Activated CD4-positive, alpha-beta T cell treated with anti-CD3 and anti-CD28 coated beads for 48 hours (primary cell): Measurements from ENCODE around the gene ZNF674.

Experiments used
- DNase-seq: peaks from one replicate; pipeline ENCODE4 v3.0.0-alpha.2; 2020

The ZNF674 gene

DNA sequence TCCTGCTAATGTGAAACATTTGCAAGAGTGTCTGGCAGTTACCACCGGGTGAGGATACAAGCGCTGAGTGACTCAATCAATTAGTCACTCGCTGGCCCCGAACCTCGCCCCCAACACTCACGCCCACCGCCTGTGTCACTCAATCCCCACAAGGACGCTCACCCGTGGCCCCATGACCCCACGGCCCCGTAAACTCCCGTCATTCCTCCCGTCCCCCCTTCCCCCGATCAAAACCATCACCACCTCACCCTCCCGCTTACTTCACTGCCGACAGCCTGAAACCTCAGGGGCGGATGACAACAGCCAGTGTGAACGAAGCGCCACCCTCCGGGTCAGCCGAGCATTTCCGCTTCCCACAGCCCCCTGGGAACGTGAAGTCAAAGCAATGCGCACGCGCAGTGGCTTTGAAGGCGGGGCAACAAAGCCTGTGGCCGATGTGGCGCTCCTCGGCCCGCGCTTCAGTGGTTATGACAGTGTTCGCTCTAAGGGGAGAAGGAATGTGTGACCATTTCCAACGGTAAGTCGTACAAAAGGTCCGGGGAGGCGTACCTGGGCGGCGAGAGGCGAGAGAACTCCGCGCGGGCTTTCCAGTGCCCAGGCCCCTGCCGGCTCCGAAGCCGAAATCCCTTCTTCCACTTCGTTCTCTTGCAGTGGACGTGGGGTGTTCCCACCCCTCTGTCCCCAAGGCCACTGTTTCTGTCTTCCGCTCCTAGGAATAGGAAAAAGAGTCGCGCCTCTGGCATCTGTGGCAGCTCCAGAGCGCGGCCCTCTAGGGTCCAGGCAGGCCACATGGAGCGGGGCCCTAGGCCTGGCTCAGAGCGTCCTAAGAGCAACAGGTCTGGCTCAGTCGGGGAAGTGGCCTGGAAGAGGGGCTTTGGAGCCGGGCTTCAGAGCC is at the start of gene ZNF674:
Gene ZNF674, minus strand, starts transcription at position 311 of the 895 bp plus-strand sequence. CDS start 3,334 bp downstream, outside the sequence.
- DNase-seq, result peak; percentile 95

DNA sequence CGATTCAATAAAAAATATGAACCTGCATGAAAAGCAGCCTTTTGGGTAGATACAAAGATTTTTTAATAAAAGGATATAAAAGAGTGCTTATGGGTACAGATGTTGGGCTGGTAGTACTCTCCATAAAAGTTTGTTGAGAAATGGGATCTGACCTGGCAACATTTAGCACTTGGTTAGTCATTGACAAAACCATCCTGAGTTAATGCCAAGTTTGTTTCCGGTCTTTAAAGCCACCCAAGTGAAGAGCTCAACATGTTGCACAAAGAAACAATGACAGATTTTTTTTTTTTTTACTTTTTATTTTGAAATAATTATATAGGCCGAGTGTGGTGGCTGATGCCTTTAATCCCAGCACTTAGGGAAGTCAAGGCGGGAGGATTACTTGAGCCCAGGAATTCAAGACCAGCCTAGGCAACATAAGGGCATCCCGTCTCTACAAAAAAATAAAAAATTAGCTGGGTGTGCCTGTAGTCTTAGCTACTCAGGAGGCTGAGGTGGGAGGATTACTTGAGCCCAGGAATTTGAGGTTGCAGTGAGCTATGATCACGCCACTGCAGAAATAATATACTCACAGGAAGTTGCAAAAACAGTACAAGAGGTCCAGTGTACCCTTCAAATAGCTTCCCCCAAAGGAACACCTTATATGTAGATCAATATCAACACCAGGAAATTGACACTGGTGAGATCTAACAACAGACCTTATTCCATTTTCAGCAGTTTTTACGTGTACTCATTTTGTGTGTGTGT is 44.9 kb upstream of the ZNF674 start:
- no peak for DNase-seq

DNA sequence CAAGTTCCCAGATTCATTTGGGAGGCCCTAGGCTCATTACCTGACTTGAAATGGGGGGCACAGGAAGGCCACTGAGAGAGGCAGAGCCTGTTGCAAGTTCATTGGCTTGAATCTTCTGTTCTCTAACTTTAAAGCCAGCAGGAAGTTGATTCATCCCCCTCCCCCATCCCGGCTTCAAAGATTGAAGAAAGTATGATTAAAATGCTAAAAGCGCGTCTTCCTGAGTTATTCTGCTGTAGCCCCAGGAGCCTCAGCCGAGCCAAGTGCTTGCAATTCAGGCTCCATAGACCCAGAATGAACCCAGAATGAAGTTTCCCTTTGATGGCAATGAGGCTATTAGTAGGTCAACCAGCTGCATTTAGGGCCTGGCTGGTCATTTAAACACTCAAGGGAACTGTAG is 43.0 kb upstream of the ZNF674 start:
- peak; percentile 57 for DNase-seq

- DNase-seq, result no peak
Observed at GRCh38 chrX:46587753-46588171, 42.5 kb upstream of the ZNF674 start.

GRCh38 chrX:46587158-46587557 is 41.9 kb upstream of the ZNF674 start:
- DNase-seq, result peak; percentile 38

- DNase-seq, result no peak
Observed at GRCh38 chrX:46584736-46585135, 39.5 kb upstream of the ZNF674 start.

- no peak for DNase-seq
Observed at GRCh38 chrX:46582966-46583365, 37.7 kb upstream of the ZNF674 start.

GRCh38 chrX:46582325-46582724 is 37.1 kb upstream of the ZNF674 start:
- no peak for DNase-seq

DNA sequence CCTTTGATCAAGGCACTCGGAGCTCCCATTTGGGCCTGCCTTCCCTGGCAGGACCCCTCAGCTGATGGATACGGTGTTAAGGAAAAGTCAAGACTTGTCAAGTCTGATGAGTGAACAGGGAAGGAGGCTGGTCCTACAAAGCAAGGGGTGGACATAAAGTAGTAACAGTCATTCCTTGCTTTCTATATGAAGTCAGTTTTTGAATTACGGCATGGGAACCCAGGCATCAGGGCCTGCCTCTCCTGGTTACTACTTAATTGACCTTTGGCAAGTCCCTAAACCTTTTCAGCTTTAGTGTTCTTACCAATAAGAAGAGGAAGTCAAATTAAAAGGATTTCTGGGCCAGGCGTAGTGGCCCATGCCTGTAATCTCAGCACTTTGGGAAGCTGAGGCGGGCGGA is 35.4 kb upstream of the ZNF674 start:
- no peak for DNase-seq

DNA sequence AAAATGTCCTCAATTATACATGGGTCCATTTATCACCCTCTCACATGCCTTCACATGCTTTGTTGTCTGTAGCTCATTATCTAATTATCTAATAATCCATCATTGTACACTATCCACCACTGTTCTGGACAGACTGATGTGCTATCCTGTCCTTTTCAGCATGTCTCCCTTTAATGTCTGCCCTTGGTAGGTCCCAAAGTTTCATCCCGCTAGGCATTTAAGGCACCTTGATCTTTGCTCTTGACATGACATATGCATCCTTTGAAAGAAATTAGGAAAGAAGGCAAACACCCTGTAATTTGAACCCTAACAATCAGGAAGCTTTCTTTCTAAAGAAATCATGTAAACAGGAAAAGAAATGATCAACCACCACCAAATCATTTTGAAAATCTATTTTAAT is 34.0 kb upstream of the ZNF674 start:
- no peak for DNase-seq

DNA sequence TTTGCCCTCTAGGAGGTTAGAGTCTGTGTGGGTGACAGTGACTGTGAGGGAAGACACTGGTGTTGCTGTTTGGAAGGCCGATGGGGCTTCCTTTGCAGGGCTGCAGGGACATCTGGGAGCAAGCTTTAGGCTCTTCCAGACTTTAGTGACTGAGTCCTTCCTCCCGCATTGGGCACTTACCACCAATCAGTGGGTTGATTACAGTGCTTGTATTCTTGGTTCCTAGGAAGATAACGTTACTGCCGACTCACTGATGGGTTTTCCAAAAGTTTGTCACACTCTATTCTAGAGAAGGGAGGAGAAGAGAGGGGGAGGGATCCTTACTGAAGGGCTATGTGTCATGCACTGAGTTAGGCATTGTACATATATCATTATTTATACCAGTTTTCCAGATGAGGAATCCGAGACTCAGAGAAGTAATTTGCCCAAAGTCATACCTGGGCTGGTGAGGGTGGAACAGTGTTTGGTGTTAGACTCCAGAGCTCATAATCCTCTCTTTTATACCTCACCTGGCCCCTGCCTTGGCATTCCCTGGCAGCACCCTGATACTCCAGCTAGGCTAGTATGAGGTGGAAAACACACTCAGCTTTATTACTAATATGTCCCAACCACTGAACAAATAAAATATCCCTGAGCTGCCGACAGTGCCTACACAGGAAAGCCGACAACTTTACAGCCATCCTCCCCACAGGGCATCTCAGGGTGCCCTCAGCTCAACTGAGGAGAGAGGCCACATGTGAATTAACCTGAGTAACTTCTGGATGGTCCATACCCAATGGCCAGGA is 32.2 kb upstream of the ZNF674 start:
- peak; percentile 2 for DNase-seq

DNA sequence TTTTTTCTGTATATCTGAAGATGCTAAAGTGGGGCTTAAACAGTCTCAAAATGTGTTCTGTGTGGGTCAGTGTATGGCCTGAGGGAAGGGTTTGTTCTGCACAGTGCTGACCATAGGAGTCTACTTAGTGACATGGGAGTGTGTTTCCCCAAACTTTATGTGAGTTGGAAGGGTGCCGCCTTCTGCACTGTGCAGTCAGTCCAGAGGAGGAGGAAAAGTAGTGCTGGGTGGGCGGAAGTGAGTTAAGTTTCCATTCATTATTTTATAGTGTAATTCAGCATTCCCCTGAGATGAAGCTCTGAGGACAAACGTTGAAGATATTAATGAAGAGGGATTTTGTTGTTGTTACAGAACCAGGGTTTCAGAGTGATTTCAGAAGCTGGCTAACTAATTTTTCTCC is 31.2 kb upstream of the ZNF674 start:
- DNase-seq, result no peak

DNA sequence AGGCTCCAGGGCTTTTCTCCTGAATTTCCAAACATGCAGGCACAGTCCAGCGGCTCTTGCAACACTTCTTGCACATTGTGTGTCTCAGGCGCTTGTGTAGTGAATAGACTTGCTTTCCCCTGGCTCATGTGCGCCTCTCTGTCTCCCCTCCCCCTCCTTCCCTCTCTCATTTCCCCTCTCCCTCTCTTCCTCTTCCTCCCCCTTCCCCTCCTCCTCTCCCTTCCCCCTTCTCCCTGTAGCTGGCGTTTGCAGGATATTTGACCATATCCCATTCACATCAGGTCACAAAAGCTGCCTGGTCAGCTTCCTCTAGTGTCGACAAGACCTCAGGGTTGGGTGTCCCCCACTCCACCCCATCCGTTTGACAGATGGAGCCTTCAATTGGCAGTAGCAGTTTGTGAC is 30.8 kb upstream of the ZNF674 start:
- no peak for DNase-seq

DNA sequence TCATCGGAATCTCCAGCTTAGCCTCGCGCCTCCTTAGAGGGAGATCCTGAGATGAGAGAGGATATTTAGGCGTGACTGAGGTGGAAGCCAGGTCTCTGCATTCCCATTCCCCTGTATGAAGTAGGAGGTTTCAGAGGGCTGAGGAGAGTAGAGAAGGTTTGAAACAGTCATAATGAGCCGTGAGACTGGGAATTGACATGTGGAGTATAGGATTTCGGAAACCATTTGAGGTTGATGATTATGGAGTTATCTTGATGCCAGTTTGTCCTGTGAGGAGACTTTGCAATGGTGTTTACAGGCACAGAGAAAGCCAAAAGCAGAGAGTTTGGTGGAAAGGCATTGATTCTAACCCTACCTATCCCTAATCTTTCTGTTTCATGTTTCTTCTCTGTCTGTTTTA is 30.4 kb upstream of the ZNF674 start:
- no peak for DNase-seq

DNA sequence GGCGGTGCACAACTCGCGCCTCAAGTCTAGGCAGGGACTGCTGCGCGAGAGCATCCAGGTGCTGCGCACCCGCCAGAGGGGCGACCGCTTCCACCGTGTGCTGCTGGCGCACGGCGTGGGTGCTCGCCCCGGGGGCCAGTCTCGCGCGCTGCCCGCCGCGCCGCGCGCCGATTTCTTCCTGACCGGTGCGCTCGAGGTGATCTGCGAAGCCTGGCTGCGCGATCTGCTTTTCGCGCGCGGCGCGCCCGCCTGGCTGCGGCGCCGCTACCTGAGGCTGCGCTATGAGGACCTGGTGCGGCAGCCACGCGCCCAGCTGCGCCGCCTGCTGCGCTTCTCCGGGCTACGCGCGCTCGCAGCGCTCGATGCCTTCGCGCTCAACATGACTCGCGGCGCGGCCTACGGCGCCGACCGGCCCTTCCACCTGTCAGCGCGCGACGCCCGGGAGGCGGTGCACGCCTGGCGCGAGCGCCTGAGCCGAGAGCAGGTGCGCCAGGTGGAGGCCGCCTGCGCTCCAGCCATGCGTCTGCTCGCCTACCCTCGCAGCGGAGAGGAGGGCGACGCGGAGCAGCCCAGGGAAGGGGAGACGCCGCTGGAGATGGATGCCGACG is 29.7 kb upstream of the ZNF674 start:
- DNase-seq, result peak; percentile 56

DNA sequence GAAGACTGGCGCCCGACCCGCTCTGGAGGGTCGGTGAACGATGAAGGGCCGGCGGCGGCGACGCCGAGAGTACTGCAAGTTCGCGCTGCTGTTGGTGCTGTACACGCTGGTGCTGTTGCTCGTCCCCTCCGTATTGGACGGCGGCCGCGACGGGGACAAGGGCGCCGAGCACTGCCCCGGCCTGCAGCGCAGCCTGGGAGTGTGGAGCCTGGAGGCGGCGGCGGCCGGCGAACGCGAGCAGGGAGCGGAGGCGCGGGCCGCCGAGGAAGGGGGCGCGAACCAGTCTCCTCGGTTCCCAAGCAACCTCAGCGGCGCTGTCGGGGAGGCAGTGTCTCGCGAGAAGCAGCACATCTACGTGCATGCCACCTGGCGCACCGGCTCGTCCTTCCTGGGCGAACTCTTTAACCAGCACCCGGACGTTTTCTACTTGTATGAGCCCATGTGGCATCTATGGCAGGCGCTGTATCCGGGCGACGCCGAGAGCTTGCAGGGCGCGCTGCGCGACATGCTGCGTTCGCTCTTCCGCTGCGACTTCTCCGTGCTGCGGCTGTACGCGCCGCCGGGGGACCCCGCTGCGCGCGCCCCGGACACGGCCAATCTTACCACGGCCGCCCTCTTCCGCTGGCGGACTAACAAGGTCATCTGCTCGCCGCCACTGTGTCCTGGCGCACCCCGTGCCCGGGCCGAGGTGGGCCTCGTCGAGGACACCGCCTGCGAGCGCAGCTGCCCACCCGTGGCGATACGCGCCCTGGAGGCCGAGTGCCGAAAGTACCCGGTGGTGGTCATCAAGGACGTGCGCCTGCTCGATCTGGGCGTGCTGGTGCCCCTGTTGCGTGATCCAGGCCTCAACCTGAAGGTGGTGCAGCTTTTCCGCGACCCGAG is 28.9 kb upstream of the ZNF674 start:
- DNase-seq, result peak; percentile 70

GRCh38 chrX:46573331-46573891 is 28.2 kb upstream of the ZNF674 start, which contains the start of gene CHST7:
Gene CHST7 (plus strand): TSS chrX:46573765. CDS start chrX:46573932, 167 bp downstream.
- peak; percentile 70 for DNase-seq

GRCh38 chrX:46572340-46572936 is 27.2 kb upstream of the ZNF674 start:
- DNase-seq, result peak; percentile 60

DNA sequence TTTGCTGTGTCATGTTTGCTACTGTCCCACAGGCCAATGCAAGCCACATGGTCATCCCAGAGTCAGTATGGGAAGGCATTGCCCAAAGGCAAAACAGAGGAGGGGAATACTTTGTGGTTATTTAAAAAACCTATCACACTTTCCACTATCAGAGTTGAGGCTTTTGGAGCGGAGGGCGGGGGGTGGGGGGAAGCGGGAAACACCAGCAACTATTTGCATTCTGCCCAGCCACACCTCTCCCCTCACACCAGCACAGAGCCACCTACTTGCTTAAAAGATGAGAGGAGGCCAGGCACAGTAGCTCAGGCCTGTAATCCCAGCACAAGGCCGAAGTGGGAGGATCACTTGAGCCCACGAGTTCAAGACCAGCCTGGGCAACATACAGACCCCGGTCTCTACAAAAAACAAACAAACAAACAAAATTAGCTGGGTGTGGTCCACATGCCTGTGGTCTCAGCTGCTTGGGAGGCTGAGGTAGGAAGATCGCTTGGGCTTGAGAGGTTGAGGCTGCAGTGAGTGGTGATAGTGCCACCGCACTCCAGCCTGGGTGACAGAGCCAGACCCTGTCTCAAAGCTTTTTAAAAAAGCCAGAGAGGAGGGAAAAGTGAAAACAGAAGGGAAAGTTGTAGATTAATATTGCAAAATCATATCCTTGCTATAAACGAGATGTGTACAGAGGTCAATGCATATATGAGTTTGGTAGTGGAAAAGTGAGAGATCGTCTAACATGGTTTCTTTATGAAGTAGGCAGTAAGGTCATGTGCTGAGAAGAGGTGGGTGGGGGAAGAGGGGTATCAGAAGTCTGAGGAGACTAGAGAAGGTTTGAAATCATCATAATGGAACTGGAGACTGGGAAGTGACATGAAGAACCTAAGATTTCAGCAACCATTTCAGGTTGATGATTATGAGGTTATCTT is 26.5 kb upstream of the ZNF674 start:
- DNase-seq, result peak; percentile 9

- no peak for DNase-seq
Observed at GRCh38 chrX:46569621-46570020, 24.4 kb upstream of the ZNF674 start.
